Middle frontal gyrus (tissue), 1 donor: ENCODE measurements around the gene FAM107A.

Source experiments
- DNase-seq: peaks from one replicate; pipeline ENCODE4 v3.0.0-alpha.2; 2015; ENCODE audit warnings: low spot score; ENCODE audit errors: extremely low spot score

The FAM107A gene

GRCh38 chr3:58591517-58592510, 14.6 kb upstream of the FAM107A start:
- DNase-seq, result no peak

- DNase-seq, result no peak
These were observed 10.9 kb upstream of the FAM107A start for GRCh38 chr3:58588030-58588614.

- no peak for DNase-seq
These were observed 9.6 kb upstream of the FAM107A start for GRCh38 chr3:58586776-58587192.

GRCh38 chr3:58585994-58586393, 8.8 kb upstream of the FAM107A start:
- no peak for DNase-seq

- peak; percentile 47 for DNase-seq
These were observed 8.0 kb upstream of the FAM107A start for GRCh38 chr3:58585005-58585786.

GRCh38 chr3:58584690-58585004, 7.5 kb upstream of the FAM107A start:
- no peak for DNase-seq

- no peak for DNase-seq
These were observed 4.3 kb upstream of the FAM107A start for GRCh38 chr3:58581328-58582091.

GRCh38 chr3:58580826-58581327, 3.7 kb upstream of the FAM107A start:
- DNase-seq, result no peak

- DNase-seq, result no peak
These were observed 1.7 kb upstream of the FAM107A start for GRCh38 chr3:58578873-58579272.

GRCh38 chr3:58576716-58577115, 475 bp downstream of the FAM107A start:
- DNase-seq, result no peak

GRCh38 chr3:58575971-58576652, 1.1 kb downstream of the FAM107A start:
- DNase-seq, result no peak

GRCh38 chr3:58574682-58575081, 2.5 kb downstream of the FAM107A start:
- no peak for DNase-seq

- no peak for DNase-seq
These were observed 3.1 kb downstream of the FAM107A start for GRCh38 chr3:58574106-58574505.

- DNase-seq, result no peak
These were observed 3.6 kb downstream of the FAM107A start for GRCh38 chr3:58573640-58574039.

- DNase-seq, result no peak
These were observed 4.5 kb downstream of the FAM107A start for GRCh38 chr3:58572634-58573230.

- DNase-seq, result no peak
These were observed 5.1 kb downstream of the FAM107A start for GRCh38 chr3:58572013-58572633.

- no peak for DNase-seq
These were observed 6.3 kb downstream of the FAM107A start for GRCh38 chr3:58570851-58571250.

GRCh38 chr3:58569287-58570001, 7.7 kb downstream of the FAM107A start:
- DNase-seq, result no peak
